ENCODE data around the gene HNF4A. TPM values are rescaled to one million over a fixed set of nuclear protein-coding genes. Genes with fewer than 3 reads are reported as not detected.

The HNF4A gene
- total and polyA plus RNA-seq, 2 of the 13 experiments (the other 11 are each of a cell fraction or from before 2014, with no cell fraction given) = 80.9 to 169 TPM

DNA sequence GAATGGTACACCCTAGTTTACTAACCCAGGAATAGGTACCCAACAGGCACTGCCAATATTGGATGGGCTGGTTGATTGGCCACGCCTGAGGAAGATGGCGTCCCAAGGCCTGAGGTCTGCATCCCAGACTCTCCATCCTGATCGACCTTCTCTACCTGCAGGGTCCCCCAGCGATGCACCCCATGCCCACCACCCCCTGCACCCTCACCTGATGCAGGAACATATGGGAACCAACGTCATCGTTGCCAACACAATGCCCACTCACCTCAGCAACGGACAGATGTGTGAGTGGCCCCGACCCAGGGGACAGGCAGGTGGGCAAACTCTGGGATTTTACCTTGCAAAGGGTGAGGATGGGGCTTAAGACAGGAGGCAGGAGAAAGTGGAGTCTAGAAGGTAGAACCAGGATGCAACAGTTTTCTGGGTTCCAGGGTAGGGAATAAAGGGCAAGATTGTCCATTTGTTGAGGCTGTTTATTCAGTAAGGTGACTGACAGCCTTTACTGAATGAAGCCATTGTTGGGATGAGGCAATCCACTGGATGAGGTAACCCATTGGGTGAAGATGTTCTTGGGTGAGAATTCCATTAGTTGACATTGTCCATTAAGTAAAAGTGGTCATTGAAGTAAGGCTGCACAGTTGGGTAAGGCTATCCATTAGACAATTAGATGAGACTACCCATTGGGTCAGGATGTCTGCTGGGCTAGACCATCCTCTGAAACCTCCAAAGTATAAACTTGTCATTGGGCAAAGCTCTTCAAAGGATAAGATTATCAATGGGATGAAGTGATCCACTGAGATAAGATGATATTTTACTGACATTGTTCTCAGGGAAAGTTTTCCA, 72.9 kb downstream of the HNF4A start (continued):
- TF ChIP-seq, protein P1, sequence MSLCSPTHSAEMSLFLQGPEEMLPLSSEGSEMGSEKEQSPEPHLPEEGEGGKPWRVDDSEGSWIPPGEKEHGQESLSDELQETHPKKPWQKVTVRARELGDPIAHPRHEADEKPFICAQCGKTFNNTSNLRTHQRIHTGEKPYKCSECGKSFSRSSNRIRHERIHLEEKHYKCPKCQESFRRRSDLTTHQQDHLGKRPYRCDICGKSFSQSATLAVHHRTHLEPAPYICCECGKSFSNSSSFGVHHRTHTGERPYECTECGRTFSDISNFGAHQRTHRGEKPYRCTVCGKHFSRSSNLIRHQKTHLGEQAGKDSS (CRISPR knock-in tag; IDR thresholded peaks at IDR 0.05; ENCODE audit: borderline replicate concordance, low read depth) = peak; percentile 87
- TF ChIP-seq, protein P2, sequence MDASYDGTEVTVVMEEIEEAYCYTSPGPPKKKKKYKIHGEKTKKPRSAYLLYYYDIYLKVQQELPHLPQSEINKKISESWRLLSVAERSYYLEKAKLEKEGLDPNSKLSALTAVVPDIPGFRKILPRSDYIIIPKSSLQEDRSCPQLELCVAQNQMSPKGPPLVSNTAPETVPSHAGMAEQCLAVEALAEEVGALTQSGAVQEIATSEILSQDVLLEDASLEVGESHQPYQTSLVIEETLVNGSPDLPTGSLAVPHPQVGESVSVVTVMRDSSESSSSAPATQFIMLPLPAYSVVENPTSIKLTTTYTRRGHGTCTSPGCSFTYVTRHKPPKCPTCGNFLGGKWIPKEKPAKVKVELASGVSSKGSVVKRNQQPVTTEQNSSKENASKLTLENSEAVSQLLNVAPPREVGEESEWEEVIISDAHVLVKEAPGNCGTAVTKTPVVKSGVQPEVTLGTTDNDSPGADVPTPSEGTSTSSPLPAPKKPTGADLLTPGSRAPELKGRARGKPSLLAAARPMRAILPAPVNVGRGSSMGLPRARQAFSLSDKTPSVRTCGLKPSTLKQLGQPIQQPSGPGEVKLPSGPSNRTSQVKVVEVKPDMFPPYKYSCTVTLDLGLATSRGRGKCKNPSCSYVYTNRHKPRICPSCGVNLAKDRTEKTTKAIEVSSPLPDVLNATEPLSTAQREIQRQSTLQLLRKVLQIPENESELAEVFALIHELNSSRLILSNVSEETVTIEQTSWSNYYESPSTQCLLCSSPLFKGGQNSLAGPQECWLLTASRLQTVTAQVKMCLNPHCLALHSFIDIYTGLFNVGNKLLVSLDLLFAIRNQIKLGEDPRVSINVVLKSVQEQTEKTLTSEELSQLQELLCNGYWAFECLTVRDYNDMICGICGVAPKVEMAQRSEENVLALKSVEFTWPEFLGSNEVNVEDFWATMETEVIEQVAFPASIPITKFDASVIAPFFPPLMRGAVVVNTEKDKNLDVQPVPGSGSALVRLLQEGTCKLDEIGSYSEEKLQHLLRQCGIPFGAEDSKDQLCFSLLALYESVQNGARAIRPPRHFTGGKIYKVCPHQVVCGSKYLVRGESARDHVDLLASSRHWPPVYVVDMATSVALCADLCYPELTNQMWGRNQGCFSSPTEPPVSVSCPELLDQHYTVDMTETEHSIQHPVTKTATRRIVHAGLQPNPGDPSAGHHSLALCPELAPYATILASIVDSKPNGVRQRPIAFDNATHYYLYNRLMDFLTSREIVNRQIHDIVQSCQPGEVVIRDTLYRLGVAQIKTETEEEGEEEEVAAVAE (CRISPR knock-in tag; IDR thresholded peaks at IDR 0.05; ENCODE audit: borderline replicate concordance) = peak; percentile 94; the same call in 1 of the 2 replicates
- 0 out of 2 replicates have a peak, but pooled peaks have one; percentile 20 for TF ChIP-seq ZNF101 (CRISPR knock-in tag; IDR thresholded peaks at IDR 0.05; ENCODE audit: borderline replicate concordance, low read depth)
- TF ChIP-seq TEAD2 (CRISPR knock-in tag; IDR thresholded peaks at IDR 0.05) = no peak
- peak; percentile 86; the same call in 1 of the 2 replicates for TF ChIP-seq ZNF749 (CRISPR knock-in tag; IDR thresholded peaks at IDR 0.05; ENCODE audit: borderline replicate concordance)
- 0 out of 2 replicates have a peak, but pooled peaks have one; percentile 63 for TF ChIP-seq SRY (CRISPR knock-in tag; IDR thresholded peaks at IDR 0.05)
- TF ChIP-seq, protein P3, sequence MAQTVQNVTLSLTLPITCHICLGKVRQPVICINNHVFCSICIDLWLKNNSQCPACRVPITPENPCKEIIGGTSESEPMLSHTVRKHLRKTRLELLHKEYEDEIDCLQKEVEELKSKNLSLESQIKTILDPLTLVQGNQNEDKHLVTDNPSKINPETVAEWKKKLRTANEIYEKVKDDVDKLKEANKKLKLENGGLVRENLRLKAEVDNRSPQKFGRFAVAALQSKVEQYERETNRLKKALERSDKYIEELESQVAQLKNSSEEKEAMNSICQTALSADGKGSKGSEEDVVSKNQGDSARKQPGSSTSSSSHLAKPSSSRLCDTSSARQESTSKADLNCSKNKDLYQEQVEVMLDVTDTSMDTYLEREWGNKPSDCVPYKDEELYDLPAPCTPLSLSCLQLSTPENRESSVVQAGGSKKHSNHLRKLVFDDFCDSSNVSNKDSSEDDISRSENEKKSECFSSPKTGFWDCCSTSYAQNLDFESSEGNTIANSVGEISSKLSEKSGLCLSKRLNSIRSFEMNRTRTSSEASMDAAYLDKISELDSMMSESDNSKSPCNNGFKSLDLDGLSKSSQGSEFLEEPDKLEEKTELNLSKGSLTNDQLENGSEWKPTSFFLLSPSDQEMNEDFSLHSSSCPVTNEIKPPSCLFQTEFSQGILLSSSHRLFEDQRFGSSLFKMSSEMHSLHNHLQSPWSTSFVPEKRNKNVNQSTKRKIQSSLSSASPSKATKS (CRISPR knock-in tag; IDR thresholded peaks at IDR 0.05) = no peak
- TF ChIP-seq LCORL (IDR thresholded peaks at IDR 0.05) = no peak; the same call in 1 of the 2 replicates
- TF ChIP-seq LCORL (CRISPR knock-in tag; IDR thresholded peaks at IDR 0.05) = peak; percentile 23; the same call in 1 of the 2 replicates
- TF ChIP-seq, protein P4, sequence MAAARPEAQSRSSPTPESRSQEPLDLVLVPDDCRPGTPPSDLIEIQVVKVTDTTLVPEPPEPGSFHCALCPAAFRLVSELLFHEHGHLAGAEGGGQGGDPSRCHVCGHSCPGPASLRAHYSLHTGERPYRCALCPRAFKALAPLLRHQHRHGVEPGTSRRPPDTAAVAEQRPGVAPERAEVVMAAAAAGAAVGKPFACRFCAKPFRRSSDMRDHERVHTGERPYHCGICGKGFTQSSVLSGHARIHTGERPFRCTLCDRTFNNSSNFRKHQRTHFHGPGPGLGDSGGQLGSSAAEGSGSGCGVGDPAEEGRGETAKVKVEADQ (CRISPR knock-in tag; IDR thresholded peaks at IDR 0.05; ENCODE audit: borderline replicate concordance) = peak; percentile 96
- TF ChIP-seq TEAD3 (CRISPR knock-in tag; optimal IDR thresholded peaks at IDR 0.05; ENCODE audit: borderline replicate concordance) = peak; percentile 91
- no peak; the same call in 1 of the 2 replicates for TF ChIP-seq ZNF724P (CRISPR knock-in tag; IDR thresholded peaks at IDR 0.05; ENCODE audit: borderline replicate concordance)
- no peak for TF ChIP-seq AGO1 (IDR thresholded peaks at IDR 0.05; ENCODE audit: low read depth, low read length, poor library complexity, severe bottlenecking)
- peak; percentile 69; the same call in 1 of the 2 replicates for TF ChIP-seq ZBTB20 (CRISPR knock-in tag; IDR thresholded peaks at IDR 0.05; ENCODE audit: borderline replicate concordance, low read depth)
- TF ChIP-seq, protein P5, sequence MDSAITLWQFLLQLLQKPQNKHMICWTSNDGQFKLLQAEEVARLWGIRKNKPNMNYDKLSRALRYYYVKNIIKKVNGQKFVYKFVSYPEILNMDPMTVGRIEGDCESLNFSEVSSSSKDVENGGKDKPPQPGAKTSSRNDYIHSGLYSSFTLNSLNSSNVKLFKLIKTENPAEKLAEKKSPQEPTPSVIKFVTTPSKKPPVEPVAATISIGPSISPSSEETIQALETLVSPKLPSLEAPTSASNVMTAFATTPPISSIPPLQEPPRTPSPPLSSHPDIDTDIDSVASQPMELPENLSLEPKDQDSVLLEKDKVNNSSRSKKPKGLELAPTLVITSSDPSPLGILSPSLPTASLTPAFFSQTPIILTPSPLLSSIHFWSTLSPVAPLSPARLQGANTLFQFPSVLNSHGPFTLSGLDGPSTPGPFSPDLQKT (CRISPR knock-in tag; IDR thresholded peaks at IDR 0.05; ENCODE audit: borderline replicate concordance) = no peak
